ENCODE data around the gene FGFBP1. TPM values are rescaled to one million over a fixed set of nuclear protein-coding genes. Genes with fewer than 3 reads are reported as not detected.

Gene FGFBP1
- total RNA-seq, 1 donor from 2014 or later, result 22.1 TPM

DNA sequence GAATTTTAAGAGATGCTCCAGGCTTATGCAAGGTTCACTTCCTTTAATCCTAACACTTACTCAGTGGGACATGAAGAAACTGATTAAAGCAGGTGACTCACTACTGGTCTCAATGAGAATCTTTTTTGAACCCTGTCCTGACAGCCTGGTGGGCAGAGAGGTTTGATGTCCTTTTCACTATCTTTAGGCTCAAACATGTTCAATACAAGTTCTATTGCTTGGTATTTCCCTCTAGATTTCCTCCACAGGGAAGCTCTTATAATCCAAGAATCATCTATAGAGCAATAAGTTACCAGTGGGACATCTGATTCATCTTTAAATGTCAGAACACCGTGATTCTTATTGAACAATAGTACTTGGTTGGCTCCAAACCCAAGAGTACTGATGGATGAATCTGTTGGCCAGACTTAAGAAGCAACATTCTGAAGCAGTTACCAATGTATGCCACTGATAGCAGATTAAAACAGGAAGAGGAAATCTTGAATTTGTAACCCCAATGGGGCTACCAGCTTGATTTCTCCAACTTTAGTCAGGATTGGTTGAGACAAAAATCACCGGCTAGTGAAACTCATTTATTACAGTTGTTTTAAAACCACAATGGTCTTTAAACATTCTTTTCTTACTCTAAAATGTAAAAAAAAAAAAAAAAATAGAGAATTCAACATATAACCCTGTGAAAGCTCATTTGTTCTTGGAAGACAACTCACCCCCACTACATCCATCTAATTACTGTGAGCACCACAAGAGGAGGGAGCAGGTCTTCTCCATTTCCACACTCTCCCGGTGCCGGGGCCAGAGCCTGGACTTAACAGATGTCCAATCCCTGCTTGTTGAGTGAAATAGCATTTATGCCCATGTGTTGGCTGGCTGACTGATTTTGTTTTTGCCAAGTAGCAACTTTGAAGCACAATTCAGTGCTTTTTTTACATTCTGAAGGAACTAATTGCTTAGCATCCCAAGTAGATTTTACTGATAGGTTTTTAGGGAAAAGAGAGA lies 43.3 kb downstream of the FGFBP1 start:
- Mint-ChIP-seq H3K4me1 (ENCODE audit: unreplicated experiment) (peaks cover 24% of the 10 kb centered on the region), H3K9me3 (peaks cover 8% of the 10 kb centered on the region), H3K27ac (peak overlapping the region; percentile 37), H3K4me3 (no peak overlapping the region), H3K36me3 (peaks cover 4% of the 10 kb centered on the region), H3K27me3 (peaks cover 9% of the 10 kb centered on the region)
- TF ChIP-seq, protein P1, sequence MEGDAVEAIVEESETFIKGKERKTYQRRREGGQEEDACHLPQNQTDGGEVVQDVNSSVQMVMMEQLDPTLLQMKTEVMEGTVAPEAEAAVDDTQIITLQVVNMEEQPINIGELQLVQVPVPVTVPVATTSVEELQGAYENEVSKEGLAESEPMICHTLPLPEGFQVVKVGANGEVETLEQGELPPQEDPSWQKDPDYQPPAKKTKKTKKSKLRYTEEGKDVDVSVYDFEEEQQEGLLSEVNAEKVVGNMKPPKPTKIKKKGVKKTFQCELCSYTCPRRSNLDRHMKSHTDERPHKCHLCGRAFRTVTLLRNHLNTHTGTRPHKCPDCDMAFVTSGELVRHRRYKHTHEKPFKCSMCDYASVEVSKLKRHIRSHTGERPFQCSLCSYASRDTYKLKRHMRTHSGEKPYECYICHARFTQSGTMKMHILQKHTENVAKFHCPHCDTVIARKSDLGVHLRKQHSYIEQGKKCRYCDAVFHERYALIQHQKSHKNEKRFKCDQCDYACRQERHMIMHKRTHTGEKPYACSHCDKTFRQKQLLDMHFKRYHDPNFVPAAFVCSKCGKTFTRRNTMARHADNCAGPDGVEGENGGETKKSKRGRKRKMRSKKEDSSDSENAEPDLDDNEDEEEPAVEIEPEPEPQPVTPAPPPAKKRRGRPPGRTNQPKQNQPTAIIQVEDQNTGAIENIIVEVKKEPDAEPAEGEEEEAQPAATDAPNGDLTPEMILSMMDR (conservative IDR thresholded peaks at IDR 0.05), result no peak
- DNase-seq (ENCODE audit: extremely low spot score, unreplicated experiment), result no peak

DNA sequence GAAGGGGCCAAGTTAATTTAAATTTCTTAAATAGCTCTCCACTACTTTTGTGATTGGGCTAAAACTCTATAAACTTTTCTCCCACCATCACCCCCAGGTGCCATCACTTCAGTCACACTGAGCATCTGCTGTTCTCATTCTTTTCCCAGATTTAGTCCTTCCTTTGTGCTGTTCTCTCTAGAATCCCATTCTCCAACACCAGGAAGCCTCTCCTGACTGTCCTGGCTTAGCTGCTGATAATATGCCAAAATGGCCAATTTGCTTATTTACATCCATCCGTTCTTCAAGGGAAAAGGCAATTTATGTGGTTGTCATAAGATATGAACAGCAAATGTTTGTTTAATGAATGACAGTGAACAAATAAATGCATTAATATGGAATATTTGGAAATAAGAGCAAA lies 44.1 kb downstream of the FGFBP1 start:
- Mint-ChIP-seq H3K4me1 (ENCODE audit: unreplicated experiment) (peaks cover 24% of the 10 kb centered on the region), H3K9me3 (peaks cover 8% of the 10 kb centered on the region), H3K36me3 (peaks cover 4% of the 10 kb centered on the region), H3K4me3 (no peak overlapping the region), H3K27me3 (peaks cover 5% of the 10 kb centered on the region), H3K27ac (peak overlapping the region; percentile 96)
- DNase-seq (ENCODE audit: extremely low spot score, unreplicated experiment), result no peak
- TF ChIP-seq, protein P1 (conservative IDR thresholded peaks at IDR 0.05), result no peak

DNA sequence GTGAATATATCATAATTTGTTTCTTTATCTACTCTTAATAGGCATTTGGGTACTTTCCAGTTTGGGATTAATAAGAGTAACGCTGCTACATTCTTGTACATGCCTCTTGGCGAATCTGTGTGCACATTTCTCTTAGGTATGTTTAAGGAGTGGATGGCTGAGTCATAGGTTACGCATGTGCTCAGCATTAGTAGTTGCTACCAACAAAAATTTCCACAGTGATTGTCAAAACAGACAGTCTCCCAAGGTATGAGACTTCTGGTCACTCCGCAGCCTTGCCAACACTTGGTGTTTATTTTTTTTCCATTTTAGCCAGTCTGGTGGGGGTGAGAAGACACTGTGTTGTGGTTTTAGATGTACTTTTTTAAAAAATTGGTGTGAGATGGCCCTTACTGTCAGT lies 44.6 kb downstream of the FGFBP1 start:
- TF ChIP-seq, protein P1 (conservative IDR thresholded peaks at IDR 0.05), result no peak
- Mint-ChIP-seq H3K27me3 (peaks cover 5% of the 10 kb centered on the region), H3K9me3 (peaks cover 8% of the 10 kb centered on the region), H3K36me3 (peaks cover 4% of the 10 kb centered on the region), H3K4me3 (peak overlapping the region; percentile 51), H3K4me1 (ENCODE audit: unreplicated experiment) (peaks cover 23% of the 10 kb centered on the region), H3K27ac (peak overlapping the region; percentile 96)
- DNase-seq (ENCODE audit: extremely low spot score, unreplicated experiment), result no peak

DNA sequence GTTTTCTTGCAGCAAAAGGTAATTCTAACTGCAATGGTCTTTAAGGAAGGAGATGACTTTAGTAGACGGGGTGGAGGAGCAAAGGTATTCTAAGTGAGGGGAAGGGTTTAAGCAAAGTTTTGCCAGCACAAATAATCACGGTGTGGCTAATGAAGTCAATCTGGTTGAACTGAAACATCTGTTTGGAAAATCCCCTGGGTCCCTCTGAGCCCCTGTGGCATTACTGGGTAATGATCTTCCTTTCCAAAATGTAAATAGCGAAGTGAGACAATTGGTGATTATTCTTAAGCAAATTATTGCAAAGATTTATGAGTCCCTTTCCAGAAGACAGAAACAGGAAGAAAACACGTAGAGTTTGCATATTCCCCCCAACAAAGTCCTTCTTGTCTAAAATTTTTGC lies 47.2 kb downstream of the FGFBP1 start:
- Mint-ChIP-seq H3K27me3 (peaks cover 5% of the 10 kb centered on the region), H3K27ac (no peak overlapping the region), H3K36me3 (peaks cover 4% of the 10 kb centered on the region), H3K4me1 (ENCODE audit: unreplicated experiment) (peaks cover 15% of the 10 kb centered on the region), H3K9me3 (peaks cover 4% of the 10 kb centered on the region), H3K4me3 (no peak overlapping the region)
- TF ChIP-seq, protein P1 (conservative IDR thresholded peaks at IDR 0.05), result no peak
- no peak for DNase-seq (ENCODE audit: extremely low spot score, unreplicated experiment)

DNA sequence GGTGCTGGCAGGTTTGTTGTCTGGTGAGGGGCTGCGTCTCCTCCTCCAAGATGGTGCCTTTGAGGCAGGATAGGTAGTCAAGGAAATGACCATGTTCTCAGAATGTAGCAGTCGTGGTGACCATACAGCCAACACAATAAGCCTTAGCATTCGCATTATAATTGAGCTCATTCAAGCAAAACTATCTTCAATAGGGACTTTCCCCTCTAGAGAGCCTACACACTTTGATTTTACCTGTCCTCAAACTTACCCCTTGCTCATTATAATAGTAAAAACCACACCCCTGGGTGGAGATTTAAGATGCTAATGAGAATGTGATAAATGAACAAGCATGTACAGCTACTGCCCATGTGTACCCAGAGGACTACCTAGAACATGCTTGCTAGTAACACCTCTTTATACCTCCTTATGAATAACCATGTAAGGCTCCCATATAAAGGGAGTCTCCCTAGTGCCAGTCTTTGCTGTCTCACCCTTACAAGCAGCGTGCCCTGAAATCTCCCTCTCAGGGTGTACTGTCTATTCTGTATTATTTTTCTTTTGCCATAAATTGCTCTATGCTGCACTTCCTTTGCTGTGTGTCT lies 48.2 kb downstream of the FGFBP1 start:
- peaks cover 4% of the 10 kb centered on the region for H3K36me3 Mint-ChIP-seq
- peaks cover 15% of the 10 kb centered on the region for H3K4me1 Mint-ChIP-seq (ENCODE audit: unreplicated experiment)
- peaks cover 4% of the 10 kb centered on the region for H3K9me3 Mint-ChIP-seq
- TF ChIP-seq, protein P1 (conservative IDR thresholded peaks at IDR 0.05), result no peak
- H3K27ac Mint-ChIP-seq, result no peak overlapping the region
- no peak for DNase-seq (ENCODE audit: extremely low spot score, unreplicated experiment)
- peaks cover 2% of the 10 kb centered on the region for H3K27me3 Mint-ChIP-seq
- H3K4me3 Mint-ChIP-seq, result no peak overlapping the region

Measured in type B pancreatic cell (in vitro differentiated cells).